Activated T-cell treated with anti-CD3 and anti-CD28 coated beads for 4 hours (primary cell): ENCODE measurements around the gene MAGI3.
"Not testable (repeated sequence)": the region's sequence is repeated elsewhere in the genome, so short reads cannot be mapped to it uniquely, and the experiment has no call there.

Source experiments
- DNase-seq: peaks from one replicate; pipeline ENCODE4 v3.0.0-alpha.2; 2020

MAGI3 gene

DNA sequence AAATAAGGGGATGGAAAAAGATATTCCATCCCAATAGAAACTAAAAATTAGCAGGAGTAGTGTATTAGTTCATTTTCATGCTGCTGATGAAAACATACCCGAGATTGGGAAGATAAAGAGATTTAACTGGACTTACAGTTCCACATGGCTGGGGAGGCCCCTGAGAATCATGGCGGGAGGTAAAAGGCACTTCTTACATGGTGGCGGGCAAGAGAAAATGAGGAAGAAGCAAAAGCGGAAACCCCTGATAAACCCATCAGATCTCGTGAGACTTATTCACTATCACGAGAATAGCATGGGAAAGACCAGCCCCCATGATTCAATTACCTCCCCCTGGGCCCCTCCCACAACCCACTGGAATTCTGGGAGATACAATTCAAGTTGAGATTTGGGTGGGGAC is 327.2 kb downstream of the MAGI3 start:
- not testable (repeated sequence) for DNase-seq

DNA sequence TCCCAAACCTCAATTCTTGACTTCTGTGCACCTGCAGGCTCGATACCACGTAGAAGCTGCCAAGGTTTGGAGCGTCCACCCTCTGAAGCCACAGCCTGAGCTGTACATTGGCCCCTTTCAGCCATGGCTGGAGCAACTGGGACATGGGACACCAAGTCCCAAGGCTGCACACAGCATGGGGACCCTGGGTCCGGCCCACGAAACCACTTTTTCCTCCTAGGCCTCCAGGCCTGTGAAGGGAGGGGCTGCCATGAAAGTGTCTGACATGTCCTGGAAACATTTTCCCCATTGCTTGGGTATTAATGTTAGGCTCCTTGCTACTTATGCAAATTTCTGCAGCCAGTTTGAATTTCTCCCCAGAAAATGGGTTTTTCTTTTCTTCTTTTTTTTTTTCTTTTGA is 328.3 kb downstream of the MAGI3 start:
- DNase-seq, result not testable (repeated sequence)

DNA sequence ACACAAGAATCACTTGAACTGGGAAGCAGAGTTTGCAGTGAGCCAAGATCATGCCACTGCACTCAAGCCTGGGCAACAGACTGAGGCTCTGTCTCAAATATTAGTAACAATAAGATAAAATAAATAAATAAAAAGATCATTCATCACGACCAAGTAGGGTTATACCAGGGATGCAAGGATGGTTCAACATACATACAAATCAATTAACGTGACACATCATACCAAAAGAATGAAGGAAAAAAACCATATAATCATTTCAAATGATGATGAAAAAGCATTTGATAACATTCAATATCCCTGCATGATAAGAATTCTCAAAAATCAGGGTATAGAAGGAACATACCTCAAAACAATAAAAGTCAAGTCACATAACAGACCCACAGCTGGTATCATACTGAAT is 330.7 kb downstream of the MAGI3 start:
- DNase-seq, result no peak

GRCh38 chr1:113732802-113733201 is 342.5 kb downstream of the MAGI3 start:
- DNase-seq, result no peak

- DNase-seq, result no peak
Observed at GRCh38 chr1:113734357-113735055, 344.2 kb downstream of the MAGI3 start.
